Liver (tissue), 9 donors: Measurements from ENCODE around the gene PIEZO1. TPM values are rescaled to one million over a fixed set of nuclear protein-coding genes. Genes with fewer than 3 reads are reported as not detected.

Experiments
- DNase-seq: peaks from one replicate; pipeline ENCODE4 v3.0.0-alpha.2; 2017; ENCODE audit warnings: low spot score
- H3K27ac ChIP-seq, 2 donors: one replicate each; pipeline ENCODE4 v1.7.0; 2013; ENCODE audit warnings: inconsistent platforms in 2 of 2, low read length in 2 of 2, control low read depth in 1 of 2, low read depth in 1 of 2, mild to moderate bottlenecking in 1 of 2
- H3K27me3 ChIP-seq, 4 donors: one replicate each; pipeline versions ENCODE4 v1.6.1 to v1.7.0; 2013; ENCODE audit warnings: low read length in 3 of 4, inconsistent platforms in 1 of 4, mild to moderate bottlenecking in 1 of 4, moderate library complexity in 1 of 4; ENCODE audit not compliant: control insufficient read depth in 4 of 4, insufficient read depth in 4 of 4
- H3K36me3 ChIP-seq, 4 donors: one replicate each; pipeline versions ENCODE4 v1.6.1 to v1.7.0; 2013; ENCODE audit warnings: low read length in 3 of 4, mild to moderate bottlenecking in 3 of 4, low read depth in 1 of 4, moderate library complexity in 1 of 4; ENCODE audit not compliant: control insufficient read depth in 4 of 4, insufficient read depth in 3 of 4
- H3K4me1 ChIP-seq, 4 donors: one replicate each; pipeline versions ENCODE4 v1.6.1 to v1.7.0; 2013; ENCODE audit warnings: low read length in 3 of 4, mild to moderate bottlenecking in 3 of 4, moderate library complexity in 1 of 4; ENCODE audit not compliant: control insufficient read depth in 4 of 4, insufficient read depth in 4 of 4
- H3K4me3 ChIP-seq, 3 donors: one replicate each; pipeline versions ENCODE4 v1.6.1 to v1.7.0; 2013; ENCODE audit warnings: low read length in 3 of 3, control low read depth in 1 of 3, low read depth in 1 of 3, mild to moderate bottlenecking in 1 of 3
- H3K9ac ChIP-seq, 2 donors: one replicate each; pipeline ENCODE4 v1.7.0; 2013; ENCODE audit warnings: low read length in 2 of 2, mild to moderate bottlenecking in 2 of 2, moderate library complexity in 2 of 2, control low read depth in 1 of 2, low read depth in 1 of 2
- H3K9me3 ChIP-seq, 4 donors: one replicate each; pipeline versions ENCODE4 v1.6.1 to v1.7.0; 2013; ENCODE audit warnings: low read length in 3 of 4; ENCODE audit not compliant: control insufficient read depth in 4 of 4
- EGR1 ChIP-seq, 2 donors: IDR thresholded peaks; 2 replicates each; pipeline ENCODE4 v1.6.1; 2016 to 2018; ENCODE audit warnings: antibody characterized with exemption in 2 of 2, low read depth in 2 of 2
- FOXA1 ChIP-seq: IDR thresholded peaks from 2 replicates; pipeline ENCODE4 v1.6.1; 2016; ENCODE audit warnings: antibody characterized with exemption
- FOXA2 ChIP-seq: IDR thresholded peaks from 2 replicates; pipeline ENCODE4 v1.6.1; 2016; ENCODE audit warnings: antibody characterized with exemption
- GABPA ChIP-seq, 2 donors: IDR thresholded peaks in 1 of 2; conservative IDR thresholded peaks in 1 of 2; 2 replicates each; pipeline ENCODE4 v1.6.1; 2016; ENCODE audit warnings: antibody characterized with exemption in 2 of 2, mild to moderate bottlenecking in 1 of 2, moderate library complexity in 1 of 2
- HNF4A ChIP-seq, 2 donors: conservative IDR thresholded peaks; 2 replicates each; pipeline ENCODE4 v1.6.1; 2016; ENCODE audit warnings: antibody characterized with exemption in 2 of 2, mild to moderate bottlenecking in 2 of 2
- HNF4G ChIP-seq: IDR thresholded peaks from 2 replicates; pipeline ENCODE4 v1.6.1; 2016; ENCODE audit warnings: antibody characterized with exemption
- JUND ChIP-seq, 2 donors: IDR thresholded peaks; 2 replicates each; pipeline ENCODE4 v1.6.1; 2016; ENCODE audit warnings: antibody characterized with exemption in 2 of 2
- MAX ChIP-seq: IDR thresholded peaks from 2 replicates; pipeline ENCODE4 v1.6.1; 2016; ENCODE audit warnings: antibody characterized with exemption
- NR2F2 ChIP-seq: IDR thresholded peaks from 2 replicates; pipeline ENCODE4 v1.6.1; 2016; ENCODE audit warnings: antibody characterized with exemption
- RAD21 ChIP-seq, 2 donors: IDR thresholded peaks; 2 replicates each; pipeline ENCODE4 v1.6.1; 2016; ENCODE audit warnings: antibody characterized with exemption in 2 of 2, mild to moderate bottlenecking in 2 of 2
- REST ChIP-seq: IDR thresholded peaks from 2 replicates; pipeline ENCODE4 v1.6.1; 2016; ENCODE audit warnings: antibody characterized with exemption, mild to moderate bottlenecking
- RXRA ChIP-seq, 2 donors: IDR thresholded peaks; 2 replicates each; pipeline ENCODE4 v1.6.1; 2017 to 2018; ENCODE audit warnings: antibody characterized with exemption in 2 of 2, mild to moderate bottlenecking in 1 of 2
- SP1 ChIP-seq: IDR thresholded peaks from 2 replicates; pipeline ENCODE4 v1.6.1; 2018; ENCODE audit warnings: antibody characterized with exemption, mild to moderate bottlenecking
- TAF1 ChIP-seq: conservative IDR thresholded peaks from 2 replicates; pipeline ENCODE4 v1.6.1; 2016; ENCODE audit warnings: antibody characterized with exemption, mild to moderate bottlenecking
- YY1 ChIP-seq: IDR thresholded peaks from 2 replicates; pipeline ENCODE4 v1.6.1; 2016; ENCODE audit warnings: antibody characterized with exemption, mild to moderate bottlenecking
- ZBTB33 ChIP-seq: IDR thresholded peaks from 2 replicates; pipeline ENCODE4 v1.6.1; 2016; ENCODE audit warnings: antibody characterized with exemption
- WGBS: extraction: QIAGEN DNeasy Blood & Tissue Kit; methylation state at CpG from one replicate; pipeline ENCODE4 v1.1.7; 2013; 5-methylcytosine and 5-hydroxymethylcytosine counted together
- polyA plus RNA-seq, 2 donors: library from polyadenylated mRNA; stranded (reverse) in 1 of 2; unstranded in 1 of 2; fragments of 200-250 nt in 1 of 2; fragments of >200 nt in 1 of 2; fragmentation: Nextera tagmentation in 1 of 2; extraction: Ambion mirVana in 1 of 2; gene quantifications; one replicate each; pipeline versions ENCODE4 v1.2.1 to v1.2.3, GENCODE V29; 2013 to 2015
- total RNA-seq, 2 donors: library from RNA; depleted of rRNA; stranded (reverse); fragments of >200 nt; gene quantifications; one replicate each; pipeline ENCODE4 v1.2.3, GENCODE V29; 2014
- TF ChIP-seq, protein P1 (sequence below): fragments of 150-350 bp; IDR thresholded peaks from 2 replicates; pipeline ENCODE4 v1.5.1; 2017; ENCODE audit warnings: improper control_type of control experiment, low read depth, low read length; ENCODE audit not compliant: missing input control
- TF ChIP-seq, protein P2 (sequence below): IDR thresholded peaks from 2 replicates; pipeline ENCODE4 v1.6.1; 2016; ENCODE audit warnings: antibody characterized with exemption
- donor health status: healthy.
- donor health status: healthy.
- donor health status: healthy.
- donor health status: healthy.
- donor health status: healthy.

PIEZO1 gene
- total and polyA plus RNA-seq, 4 donors: 15.3 to 74.7 (median 59.2) TPM

GRCh38 chr16:88762941-88763340 is 22.1 kb downstream of the PIEZO1 start:
- DNase-seq: no peak
- Histone ChIP-seq H3K36me3 (peaks cover 0 to 3% (median 0%) of the 10 kb centered on the region in 4 donors), H3K27ac (peak overlapping the region; percentile 51 to 52), H3K4me3 (no peak overlapping the region), H3K9ac (no peak overlapping the region), H3K9me3 (no peaks in the 10 kb centered on the region), H3K4me1 (peaks cover 38 to 74% (median 61%) of the 10 kb centered on the region in 4 donors), H3K27me3 (no peaks in the 10 kb centered on the region)
- TF ChIP-seq RAD21 (IDR thresholded peaks at IDR 0.05) (no peak), FOXA1 (no peak), FOXA2 (no peak), ZBTB33 (no peak), RXRA (IDR thresholded peaks at IDR 0.05) (no peak), NR2F2 (no peak), MAX (no peak), TAF1 (no peak), SP1 (no peak), EGR1 (IDR thresholded peaks at IDR 0.05; ENCODE audit: low read depth in 2 of 2) (no peak)
- TF ChIP-seq, protein P1, sequence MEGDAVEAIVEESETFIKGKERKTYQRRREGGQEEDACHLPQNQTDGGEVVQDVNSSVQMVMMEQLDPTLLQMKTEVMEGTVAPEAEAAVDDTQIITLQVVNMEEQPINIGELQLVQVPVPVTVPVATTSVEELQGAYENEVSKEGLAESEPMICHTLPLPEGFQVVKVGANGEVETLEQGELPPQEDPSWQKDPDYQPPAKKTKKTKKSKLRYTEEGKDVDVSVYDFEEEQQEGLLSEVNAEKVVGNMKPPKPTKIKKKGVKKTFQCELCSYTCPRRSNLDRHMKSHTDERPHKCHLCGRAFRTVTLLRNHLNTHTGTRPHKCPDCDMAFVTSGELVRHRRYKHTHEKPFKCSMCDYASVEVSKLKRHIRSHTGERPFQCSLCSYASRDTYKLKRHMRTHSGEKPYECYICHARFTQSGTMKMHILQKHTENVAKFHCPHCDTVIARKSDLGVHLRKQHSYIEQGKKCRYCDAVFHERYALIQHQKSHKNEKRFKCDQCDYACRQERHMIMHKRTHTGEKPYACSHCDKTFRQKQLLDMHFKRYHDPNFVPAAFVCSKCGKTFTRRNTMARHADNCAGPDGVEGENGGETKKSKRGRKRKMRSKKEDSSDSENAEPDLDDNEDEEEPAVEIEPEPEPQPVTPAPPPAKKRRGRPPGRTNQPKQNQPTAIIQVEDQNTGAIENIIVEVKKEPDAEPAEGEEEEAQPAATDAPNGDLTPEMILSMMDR: no peak
- 57% methylated on average over 10 of the region's 10 CpGs for WGBS

DNA sequence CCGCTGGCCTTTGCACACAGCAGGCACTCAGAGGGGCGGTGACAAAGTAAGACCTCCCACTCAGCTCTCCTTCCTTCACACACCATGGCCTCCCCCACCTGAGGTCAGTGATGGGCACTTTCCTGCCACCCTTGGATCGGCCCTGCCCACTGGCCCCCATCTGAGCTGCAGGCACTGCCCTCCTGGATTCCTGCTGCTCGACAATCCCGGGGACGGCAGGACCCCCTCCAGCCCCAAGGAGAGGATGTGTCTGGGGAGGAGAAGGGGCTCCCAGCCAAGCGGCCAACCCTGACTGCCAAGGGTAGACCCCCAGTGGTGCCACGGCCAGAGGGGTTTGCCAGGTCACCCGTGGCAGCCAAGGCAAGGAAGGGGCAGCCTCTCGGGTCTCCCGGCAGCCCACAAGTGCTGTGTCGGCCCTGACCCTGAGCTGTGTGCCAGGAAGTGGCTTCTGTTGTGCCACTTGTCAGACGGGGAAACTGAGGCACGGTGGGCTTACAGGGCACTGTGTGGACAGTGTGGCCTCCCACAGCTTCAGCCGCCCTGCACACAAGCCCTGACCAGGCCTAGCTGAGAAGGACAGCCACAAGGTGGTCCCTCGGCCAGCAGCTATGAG is 22.7 kb downstream of the PIEZO1 start:
- WGBS: 80% methylated on average over 16 of the region's 16 CpGs
- H3K27ac ChIP-seq: peak overlapping the region; percentile 51 to 52
- no peak for DNase-seq
- no peaks in the 10 kb centered on the region for H3K27me3 ChIP-seq
- no peak overlapping the region for H3K9ac ChIP-seq
- TF ChIP-seq FOXA2 (no peak), JUND (IDR thresholded peaks at IDR 0.05) (no peak), EGR1 (IDR thresholded peaks at IDR 0.05; ENCODE audit: low read depth in 2 of 2) (no peak), RXRA (IDR thresholded peaks at IDR 0.05) (no peak), FOXA1 (no peak), HNF4A (conservative IDR thresholded peaks at IDR 0.05) (no peak), ZBTB33 (no peak), GABPA (IDR thresholded peaks at IDR 0.05 in 1 of 2, conservative IDR thresholded peaks at IDR 0.05 in 1 of 2) (no peak), REST (no peak), TAF1 (no peak), MAX (no peak), HNF4G (no peak), RAD21 (IDR thresholded peaks at IDR 0.05) (no peak), YY1 (no peak), NR2F2 (no peak), SP1 (no peak)
- TF ChIP-seq, protein P2, sequence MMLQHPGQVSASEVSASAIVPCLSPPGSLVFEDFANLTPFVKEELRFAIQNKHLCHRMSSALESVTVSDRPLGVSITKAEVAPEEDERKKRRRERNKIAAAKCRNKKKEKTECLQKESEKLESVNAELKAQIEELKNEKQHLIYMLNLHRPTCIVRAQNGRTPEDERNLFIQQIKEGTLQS: no peak
- TF ChIP-seq, protein P1: no peak
- H3K4me3 ChIP-seq: no peak overlapping the region
- H3K4me1 ChIP-seq: peaks cover 35 to 68% (median 57%) of the 10 kb centered on the region in 4 donors
- peaks cover 0 to 3% (median 0%) of the 10 kb centered on the region in 4 donors for H3K36me3 ChIP-seq
- no peaks in the 10 kb centered on the region for H3K9me3 ChIP-seq
